NCI-H524 treated with DMSO at 0.1 percent for 48 hours (cell line): ENCODE measurements around the gene MAPK9.

ENCODE experiments used
- DNase-seq: peaks from one replicate; lab custom pipeline; 2025; lab: John Stamatoyannopoulos, UW

MAPK9 gene

DNA sequence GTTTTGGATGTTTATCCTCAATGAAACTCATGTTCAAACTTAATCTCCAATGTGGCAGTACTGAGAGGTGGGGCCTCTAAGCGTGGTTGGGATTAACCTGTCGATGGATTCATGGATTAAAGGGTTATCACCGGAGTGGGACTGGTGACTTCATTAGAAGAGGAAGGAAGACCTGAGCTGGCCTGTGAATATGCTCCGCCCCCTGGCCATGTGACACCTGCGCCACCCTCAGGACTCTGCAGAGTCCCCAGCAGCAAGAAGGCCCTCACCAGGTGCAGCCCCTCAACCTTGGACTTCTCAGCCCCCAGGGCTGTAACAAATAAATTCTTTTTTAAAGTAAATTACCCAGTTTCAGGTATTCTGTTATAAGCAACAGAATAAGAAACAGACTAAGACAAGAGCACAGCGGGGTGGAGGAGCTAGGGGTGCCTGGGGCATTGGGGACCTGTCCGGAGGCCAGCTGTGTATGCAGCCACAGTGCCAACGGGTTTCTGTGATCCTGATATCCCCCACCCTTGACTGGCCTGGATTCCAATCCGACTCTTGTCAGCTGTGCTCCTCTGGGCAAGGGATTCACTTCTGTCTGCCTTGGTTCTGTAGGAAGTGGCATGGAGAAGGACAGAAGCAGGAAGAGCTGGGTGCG is 3.2 kb upstream of the MAPK9 start:
- no peak for DNase-seq

DNA sequence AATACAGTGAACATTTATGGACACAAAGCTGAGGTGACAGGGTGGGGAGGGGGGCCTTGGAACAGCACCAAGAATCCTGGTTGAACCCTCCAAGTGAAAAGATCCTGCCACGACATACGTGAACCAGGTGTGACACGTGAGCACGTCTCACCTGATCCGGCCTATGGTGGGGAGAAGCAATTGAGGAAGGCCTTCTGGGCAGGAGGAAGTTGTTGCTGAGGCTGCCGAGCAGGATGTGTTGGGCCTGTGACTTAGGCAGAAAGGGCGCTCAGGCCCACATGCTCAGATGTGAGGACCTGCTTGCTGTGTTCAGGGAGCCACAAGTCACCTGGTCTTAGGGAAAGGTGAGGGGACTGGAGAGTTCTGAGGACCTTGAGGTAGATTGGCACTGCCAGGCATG is 2.5 kb upstream of the MAPK9 start:
- no peak for DNase-seq

DNA sequence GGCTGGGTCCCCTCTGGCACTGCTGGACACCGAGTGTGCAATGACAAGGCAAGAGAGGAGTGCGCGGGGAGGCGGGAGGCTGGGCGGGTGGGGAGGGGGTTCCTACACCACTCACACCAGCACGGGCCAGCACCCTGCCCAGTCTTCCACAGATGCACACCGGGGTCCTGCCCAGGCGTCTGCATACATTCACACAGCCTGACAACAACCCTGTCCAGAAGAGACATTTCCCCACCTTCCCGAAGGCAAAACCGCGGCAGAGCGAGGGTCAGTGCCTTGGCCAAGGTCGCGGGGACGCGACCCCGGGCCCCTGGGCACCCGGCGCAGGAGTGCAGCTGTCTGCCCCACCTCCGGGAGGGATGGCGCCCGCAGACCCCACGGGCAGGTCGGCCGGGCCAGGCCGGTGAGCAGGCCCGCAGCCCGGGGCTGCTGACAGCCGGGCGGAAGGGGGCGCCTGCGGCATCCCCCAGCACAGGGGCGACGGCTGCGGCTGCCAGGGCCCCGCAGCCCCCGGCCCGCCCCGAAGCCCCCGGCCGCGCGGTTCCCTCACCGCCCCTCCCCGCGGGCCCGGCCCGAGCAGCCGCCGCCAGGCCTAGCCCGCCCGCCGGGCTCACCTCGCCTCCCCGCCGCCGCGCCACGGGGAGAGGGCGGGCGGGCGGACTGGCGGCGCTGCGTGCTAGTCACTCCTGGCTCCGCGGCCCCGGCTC is 496 bp downstream of the MAPK9 start:
- no peak for DNase-seq

DNA sequence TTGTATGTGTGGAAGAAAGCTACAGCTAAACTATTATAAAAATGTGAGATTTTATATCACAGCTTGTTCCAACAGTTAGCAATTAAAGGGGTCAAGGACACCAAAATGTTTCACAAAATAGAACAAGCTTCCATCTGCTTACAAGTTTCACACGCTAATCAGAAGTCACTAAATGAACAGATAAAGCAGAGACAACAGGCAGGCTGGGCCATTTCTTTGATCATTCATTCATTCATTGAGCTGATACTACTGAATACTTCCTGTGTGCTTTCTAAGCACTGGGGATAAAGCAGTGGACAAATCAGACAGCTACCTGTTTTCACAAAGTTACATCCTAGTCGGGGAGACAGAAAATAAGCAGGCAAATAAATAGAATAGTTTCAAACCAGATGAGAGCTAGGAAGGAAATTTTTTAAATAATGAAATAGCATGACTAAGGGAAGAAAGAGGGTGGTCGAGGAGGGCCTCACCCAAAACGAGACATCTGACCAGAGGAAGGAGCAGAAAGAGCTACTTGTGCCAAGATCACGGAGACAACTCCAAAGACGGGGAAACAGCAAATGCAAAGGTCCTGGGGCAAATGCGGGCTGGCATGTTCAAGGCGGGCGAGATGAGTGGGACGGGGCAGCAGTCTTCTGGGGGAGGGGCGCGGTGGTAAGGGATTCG is 1.2 kb downstream of the MAPK9 start:
- no peak for DNase-seq

DNA sequence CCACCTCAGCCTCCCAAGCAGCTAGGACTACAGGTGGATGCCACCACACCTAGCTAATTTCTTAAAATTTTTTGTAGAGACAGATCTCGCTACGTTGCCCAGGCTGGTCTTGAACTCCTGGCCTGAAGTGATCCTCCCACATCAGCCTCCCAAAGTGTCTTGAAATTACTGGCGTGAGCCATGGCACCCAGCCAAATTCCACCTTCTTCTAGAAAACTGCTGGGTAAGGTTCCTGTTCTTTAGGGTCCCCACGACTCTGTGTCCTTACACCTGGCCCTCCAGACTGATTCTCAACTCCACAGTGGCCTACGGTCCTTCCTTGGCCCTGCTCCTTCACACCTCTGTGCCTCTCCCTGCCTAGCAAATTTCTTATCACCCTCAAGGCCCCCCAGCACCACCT is 1.9 kb downstream of the MAPK9 start:
- DNase-seq: no peak

DNA sequence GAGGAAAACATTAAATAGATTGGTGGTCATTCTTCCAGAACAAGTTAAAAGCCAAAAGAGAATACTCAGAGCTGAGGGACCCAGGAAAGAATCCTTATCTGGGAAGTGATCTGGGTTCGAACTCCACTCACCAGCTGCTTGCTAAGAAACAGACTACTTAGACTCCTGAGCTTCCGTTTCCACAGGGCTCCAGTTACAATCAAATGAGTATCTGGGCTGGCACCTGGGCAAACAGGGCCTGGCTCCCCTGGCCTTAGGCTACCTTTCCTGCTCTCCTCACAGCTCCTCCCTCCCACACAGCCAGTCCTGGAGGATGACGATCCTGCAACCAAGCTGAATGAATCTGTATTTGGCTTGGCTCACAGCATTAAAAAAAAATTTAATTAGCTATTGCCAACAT is 2.5 kb downstream of the MAPK9 start:
- DNase-seq: no peak

DNA sequence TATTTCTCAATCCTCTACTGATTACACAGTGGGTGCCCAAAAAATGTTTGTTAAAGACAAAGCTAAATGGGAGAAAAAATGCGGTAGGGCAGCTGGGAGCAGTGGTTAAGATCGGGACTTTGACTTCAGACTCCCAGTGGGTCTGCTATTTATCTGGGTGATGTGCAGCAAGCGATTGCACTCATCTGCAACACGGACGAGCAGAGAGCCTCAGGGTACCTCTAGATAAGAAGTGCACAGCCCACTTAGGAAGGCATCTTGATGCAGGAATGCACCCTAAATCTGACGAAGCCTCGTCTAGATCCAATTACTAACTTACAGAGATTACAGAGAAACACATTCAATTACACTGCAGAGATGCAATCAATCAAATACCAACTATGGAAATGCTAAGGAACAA is 4.0 kb downstream of the MAPK9 start:
- no peak for DNase-seq

DNA sequence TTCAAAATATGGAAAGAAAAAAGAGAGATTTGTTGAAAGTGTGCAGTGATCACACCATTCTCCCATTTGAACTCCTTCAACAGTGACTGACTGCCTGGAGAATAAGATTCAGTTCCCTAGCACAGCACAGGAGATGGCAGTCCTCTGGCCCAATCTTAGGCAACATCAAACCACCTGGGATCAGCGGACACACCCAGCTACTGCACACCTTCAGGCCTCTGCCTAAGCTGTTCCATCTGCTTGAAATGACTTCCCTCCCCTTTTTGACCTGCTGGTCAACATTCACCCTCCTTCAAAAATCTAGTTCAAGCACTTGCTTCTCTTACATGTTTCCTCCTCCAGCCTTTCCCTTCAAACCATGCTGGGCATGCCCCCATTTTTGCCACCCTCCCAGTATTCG is 4.5 kb downstream of the MAPK9 start:
- DNase-seq: no peak

DNA sequence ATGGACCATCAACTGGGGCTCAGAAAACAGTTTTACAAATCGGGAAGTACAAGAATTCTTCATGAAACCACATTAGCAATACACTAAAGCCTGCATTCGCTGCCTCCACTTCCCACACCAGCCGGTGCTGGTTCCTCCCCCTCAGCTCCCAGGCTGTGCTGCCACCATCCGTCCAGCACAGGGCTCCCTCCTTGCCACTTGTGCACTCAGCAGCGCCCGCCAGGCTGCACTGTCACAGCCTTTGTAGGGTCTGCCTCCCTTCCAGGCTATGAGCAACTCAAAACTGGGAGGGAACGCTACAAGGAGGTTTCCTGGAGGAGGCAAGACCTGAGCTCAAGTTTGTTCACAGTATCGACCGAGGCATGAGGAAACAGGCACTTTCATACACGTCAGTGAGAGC is 7.7 kb downstream of the MAPK9 start:
- no peak for DNase-seq

DNA sequence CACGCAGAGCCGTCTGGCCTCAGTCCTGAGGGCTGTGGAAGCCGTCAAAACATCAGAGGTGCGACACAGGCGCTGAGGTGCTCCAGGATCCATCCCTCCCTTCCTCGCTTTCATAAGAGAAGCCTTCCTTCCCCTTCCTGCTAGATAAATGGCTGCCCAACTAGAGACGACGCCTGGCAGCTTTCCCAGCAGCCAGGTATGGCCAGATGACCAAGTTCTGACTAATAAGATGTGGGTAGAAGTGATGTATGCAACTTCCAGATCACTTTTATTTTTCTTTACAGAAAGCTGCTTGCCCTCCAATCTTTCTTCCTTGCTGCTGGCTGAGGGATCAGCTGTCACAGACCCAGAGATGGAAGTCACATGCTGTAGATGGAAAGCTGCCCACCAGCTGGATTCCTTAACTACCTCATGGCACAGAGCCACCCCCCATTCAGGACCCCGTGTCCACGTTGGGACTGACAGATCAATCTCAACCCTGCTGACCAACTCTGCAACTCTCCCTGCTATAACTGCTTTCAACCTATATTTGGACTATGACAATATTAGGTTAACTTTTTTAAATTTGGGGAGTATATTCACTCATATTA is 8.8 kb downstream of the MAPK9 start:
- DNase-seq: no peak

DNA sequence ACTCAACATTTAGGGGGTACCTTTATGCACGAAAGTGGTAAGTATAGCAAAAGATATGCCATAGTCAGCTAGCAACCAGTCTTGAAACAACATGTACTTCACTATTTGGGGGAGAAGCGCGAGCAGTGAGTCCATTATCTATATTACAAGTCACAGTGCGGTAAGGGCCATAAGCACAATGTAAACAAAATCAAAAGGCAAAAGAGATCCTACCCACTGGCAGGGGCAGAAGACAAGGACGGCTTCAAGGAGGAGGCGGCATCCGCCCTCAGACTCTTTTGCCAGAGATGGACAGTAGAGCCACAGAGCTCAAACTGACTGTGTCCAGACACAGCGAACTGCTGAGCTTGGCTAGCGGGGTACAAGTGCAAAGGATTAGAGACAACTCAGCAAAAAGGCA is 9.6 kb downstream of the MAPK9 start:
- no peak for DNase-seq

DNA sequence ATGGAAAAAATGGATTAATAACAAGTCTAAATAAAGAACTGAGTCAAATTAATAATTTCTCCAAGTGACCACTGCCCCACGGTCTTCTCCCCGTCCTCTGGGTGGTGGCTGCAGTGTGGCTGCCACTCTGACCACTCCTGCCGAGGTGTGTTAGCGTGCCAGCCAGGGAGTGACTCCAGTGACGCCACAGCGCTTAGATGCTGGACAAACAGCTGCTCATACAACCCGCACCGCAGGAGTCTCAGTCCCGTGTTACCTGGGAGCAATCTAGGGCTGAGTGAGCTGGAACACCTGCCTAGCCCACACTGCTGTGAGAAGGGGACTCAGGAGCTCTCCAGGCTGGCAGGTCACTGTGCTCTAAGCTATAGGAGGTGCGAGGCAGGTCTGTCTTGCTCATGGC is 10.2 kb downstream of the MAPK9 start:
- no peak for DNase-seq

DNA sequence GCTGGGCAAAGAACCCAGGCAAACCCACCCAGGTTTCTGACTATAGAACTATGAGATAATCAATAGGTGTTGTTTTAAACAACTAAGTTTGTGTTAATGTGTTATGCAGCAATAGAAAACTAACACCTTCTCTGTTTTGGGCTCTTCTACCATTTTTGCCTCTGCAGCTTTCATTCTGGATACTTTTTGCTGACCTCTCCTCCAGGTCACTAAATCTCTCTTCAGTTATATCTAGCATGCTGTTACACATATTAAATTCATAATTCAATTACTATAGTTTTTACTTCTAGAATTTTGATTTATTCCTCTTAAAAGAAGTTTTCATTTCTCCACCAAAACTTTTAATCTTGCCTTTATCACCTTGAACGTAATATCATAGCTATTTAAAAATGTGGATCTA is 17.2 kb downstream of the MAPK9 start:
- DNase-seq: no peak

DNA sequence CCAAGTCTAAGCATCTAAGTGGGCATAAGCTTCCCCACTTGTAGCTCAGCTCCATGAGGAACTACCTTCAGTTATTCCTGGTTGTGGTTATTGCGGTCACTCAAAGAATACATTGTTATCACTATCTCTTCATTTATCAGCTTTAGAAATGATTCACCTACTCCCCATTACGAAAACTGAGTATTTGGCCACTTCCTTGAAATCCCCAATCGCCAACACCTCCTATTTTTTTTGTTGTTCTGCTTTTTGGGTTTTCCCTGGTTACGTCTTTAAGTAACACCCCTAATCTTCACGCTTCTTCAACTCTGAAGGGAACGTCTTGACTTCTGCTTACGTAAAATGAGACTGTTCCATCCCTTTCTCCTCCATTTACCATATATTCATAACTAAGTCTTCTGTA is 20.7 kb downstream of the MAPK9 start:
- DNase-seq: no peak

DNA sequence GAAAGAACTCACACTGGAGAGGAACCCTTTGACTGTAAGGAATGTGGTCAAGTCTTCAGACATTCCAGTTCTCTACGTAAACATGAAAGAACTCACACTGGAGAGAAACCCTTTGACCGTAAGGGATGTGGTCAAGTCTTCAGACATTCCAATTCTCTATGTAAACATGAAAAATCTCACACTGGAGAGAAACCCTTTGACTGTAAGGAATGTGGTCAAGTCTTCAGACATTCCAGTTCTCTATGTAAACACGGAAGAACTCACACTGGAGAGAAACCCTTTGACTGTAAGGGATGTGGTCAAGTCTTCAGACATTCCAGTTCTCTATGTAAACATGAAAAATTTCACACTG is 32.6 kb downstream of the MAPK9 start:
- DNase-seq: no peak

DNA sequence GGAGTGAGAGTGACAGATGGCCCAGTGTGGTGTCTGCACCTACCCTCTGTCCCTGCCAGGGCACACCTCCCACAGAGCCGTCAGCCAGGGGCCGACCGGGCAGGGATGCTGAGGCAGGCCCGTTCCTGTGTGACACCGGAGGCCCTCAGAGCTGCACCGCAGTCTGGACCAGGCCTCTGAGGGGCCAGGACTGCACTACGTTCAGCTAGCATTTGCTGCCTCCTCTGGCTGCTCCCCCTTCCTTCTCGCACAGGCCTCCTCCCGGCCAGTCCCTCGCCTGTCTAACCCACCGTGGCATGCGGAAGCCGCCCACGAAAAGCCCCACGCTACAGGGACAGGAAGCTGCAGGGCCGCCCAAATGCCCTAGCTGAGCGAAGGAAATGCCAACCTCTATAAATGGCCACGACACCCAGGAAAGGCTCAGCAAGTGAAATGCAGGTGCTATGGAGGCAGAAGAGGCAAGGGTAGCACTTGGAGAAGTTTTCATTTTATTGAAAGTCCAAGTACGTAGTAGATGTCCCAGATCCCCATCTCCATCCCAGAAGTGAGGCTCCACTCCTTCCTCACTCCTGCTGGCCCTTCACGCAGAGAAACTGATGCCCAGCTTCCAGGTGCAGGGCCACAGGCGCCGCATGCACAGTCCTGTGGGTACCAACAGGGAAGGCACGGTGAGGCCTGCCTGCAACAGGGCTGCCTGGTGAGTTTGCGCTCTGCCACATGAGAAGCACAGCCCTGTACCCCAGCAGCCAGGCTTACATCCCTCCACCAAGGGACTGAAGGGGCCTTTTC is 38.7 kb downstream of the MAPK9 start:
- DNase-seq: no peak

DNA sequence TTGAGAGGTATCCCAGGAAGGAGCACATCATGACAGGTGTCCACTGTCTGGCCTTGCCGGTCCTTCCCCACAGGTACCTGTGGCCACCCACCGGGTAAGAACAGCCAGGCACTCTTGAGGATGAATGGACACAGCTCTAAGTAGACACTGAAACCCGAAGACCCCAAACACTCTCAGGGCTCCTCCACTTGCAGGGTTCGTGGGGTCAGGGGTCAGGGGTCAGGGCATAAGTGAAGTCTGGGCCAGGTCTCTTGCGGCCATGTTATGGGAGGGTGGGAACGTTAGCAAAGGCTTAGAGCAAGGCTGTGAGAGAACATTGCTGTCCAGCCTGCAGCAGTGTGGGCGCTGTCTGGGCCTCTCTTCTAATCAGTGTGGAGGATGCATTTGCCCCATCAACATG is 40.0 kb downstream of the MAPK9 start:
- DNase-seq: no peak

DNA sequence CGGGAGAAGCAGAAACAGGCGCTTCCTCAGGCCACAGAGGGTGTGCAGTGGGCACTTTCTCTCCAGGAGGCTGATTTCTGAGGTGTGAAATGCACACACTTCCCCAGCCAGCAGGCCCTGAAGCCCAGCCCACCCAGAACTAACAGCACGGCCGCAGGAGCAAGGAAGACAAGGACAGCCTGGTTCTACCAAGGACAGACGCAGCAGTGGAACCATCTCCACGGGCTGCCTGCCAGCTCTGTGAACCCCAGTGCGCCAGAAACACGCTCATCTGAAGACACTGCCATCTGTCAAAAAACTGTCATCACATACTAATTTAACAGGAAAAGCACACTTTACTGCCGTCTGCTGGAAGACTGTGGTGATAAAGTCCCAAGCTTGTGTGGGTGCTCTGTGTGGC is 40.7 kb downstream of the MAPK9 start:
- no peak for DNase-seq

DNA sequence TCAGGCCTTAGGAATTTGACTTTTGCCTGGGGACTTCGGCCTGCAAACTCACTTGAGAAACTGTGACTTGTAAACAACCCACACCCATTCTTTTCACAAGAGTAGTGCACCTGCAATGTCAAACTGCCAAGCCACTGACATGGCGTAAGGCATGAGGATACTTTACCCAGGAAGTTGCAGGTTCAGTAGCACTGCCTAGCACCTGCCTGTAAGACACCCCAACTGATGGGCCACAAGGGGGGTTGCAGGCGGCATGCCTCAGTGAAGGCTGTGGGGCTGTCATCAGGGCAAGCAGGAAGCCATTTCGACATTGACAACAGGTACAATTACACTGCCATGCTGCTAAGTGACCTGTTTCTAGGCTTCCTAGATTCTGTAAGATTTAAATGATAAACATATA is 41.6 kb downstream of the MAPK9 start:
- DNase-seq: no peak

DNA sequence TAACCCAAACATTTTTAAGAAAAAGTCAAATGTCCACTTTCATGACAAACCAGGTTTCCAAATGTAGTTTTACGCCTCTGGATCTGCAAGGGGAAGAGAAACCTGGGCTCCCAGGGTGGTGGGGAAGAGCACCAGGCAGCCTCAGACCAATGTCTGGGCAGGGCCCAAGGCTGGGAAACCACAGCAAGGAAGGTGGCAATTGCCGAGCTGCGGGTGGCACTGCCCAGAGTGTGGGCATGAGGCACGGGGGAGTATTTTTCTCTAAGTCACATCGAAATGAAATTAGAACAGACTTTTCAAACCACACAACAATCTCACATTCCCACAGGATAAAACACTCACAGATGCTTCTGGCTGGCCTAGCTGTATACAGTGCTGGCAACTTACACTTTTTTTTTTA is 50.3 kb downstream of the MAPK9 start:
- no peak for DNase-seq

DNA sequence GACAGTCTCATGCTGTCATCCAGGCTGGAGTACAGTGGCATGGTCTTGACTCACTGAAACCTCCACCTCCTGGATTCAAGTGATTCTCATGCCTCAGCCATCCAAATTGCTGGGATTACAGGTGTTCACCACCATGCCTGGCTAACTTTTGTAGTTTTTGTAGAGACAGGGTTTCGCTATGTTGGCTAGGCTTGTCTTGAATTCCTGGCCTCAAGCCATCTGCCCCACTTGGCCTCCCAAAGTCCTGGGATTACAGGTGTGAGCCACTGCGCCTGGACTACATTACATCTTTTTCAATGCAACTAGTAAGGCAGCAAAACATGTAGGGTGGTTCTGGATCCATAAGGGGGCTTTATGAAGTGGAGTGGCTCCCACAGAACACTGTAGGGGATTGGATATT is 53.3 kb downstream of the MAPK9 start:
- DNase-seq: no peak

DNA sequence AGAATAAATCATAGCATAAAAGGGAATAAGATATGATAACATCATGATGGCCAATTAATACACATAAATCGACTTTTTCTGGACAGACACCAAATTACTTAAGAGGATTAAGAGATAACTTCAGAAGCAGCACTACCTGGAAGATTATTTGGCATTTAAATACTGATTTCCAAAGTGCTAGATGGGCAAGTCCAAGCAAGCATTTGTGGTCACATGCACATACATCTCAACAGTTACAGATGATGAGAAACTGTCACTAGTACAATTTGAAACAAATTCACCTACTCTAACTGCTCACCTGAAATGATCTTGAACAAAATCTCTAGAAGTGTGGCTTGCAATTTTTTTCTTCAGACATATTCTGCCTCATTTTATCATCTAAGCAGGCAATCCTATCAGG is 56.0 kb downstream of the MAPK9 start:
- DNase-seq: no peak

DNA sequence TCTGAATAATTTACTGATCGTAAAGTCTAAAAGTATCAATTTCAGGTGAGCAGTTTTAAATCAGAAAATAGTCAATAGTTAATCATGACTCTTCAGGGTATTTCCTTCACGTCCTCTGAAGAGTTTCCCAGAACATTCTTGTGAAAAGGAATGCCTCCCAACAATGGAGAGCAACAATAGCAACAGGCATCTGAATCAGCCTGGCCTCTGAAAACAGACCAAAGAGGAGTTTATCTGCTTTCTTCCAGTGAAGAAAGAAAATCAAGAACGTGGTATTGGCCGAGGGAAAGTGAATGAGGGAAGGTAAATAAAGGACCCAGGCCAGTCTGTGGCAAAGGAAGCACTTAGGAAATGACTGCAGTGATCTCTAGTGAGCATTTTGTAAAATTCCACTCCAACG is 56.8 kb downstream of the MAPK9 start:
- DNase-seq: no peak
